Measurements from ENCODE around the gene ATF3.

The ATF3 gene

GRCh38 chr1:212609701-212610574, 1.4 kb downstream of the ATF3 start:
- no peak for DNase-seq

GRCh38 chr1:212610575-212610967, 2.0 kb downstream of the ATF3 start:
- DNase-seq: no peak

GRCh38 chr1:212611000-212611948, 2.7 kb downstream of the ATF3 start:
- no peak for DNase-seq

- DNase-seq: no peak
Measured at GRCh38 chr1:212612041-212612961, 3.7 kb downstream of the ATF3 start.

GRCh38 chr1:212613440-212614335, 5.1 kb downstream of the ATF3 start:
- no peak for DNase-seq

GRCh38 chr1:212614453-212615200, 6.1 kb downstream of the ATF3 start:
- DNase-seq: no peak

GRCh38 chr1:212615201-212615470, 6.6 kb downstream of the ATF3 start:
- no peak for DNase-seq

GRCh38 chr1:212618466-212619210, 10.1 kb downstream of the ATF3 start:
- no peak for DNase-seq

GRCh38 chr1:212620293-212620692, 11.7 kb downstream of the ATF3 start:
- no peak for DNase-seq

- DNase-seq: no peak
Measured at GRCh38 chr1:212621043-212621948, 12.7 kb downstream of the ATF3 start.

- DNase-seq: no peak
Measured at GRCh38 chr1:212621949-212622305, 13.4 kb downstream of the ATF3 start.

GRCh38 chr1:212622467-212622866, 13.9 kb downstream of the ATF3 start:
- no peak for DNase-seq

- no peak for DNase-seq
Measured at GRCh38 chr1:212622906-212623305, 14.3 kb downstream of the ATF3 start.

GRCh38 chr1:212623603-212624002, 15.0 kb downstream of the ATF3 start:
- DNase-seq: no peak

- DNase-seq: no peak
Measured at GRCh38 chr1:212624976-212625501, 16.5 kb downstream of the ATF3 start.

- DNase-seq: no peak
Measured at GRCh38 chr1:212625781-212626450, 17.4 kb downstream of the ATF3 start.

GRCh38 chr1:212628046-212628445, 19.5 kb downstream of the ATF3 start:
- no peak for DNase-seq

GRCh38 chr1:212628813-212629415, 20.4 kb downstream of the ATF3 start:
- no peak for DNase-seq
